Endothelial cell of hepatic sinusoid (primary cell): ENCODE data around the gene CYTH4.

Experiments
- in situ Hi-C: cut with HindIII; loops from 2 replicates; pipeline ENCODE4 v1.10.0; 2017; ENCODE audit warnings: low sequenced_read_pairs

CYTH4 gene

GRCh38 chr22:37267661-37268413, 14.5 kb upstream of the CYTH4 start:
- in situ Hi-C loops: loop anchor here (10.0 kb wide), 1 partner anchor 117 kb away; no protein-coding TSS in a partner anchor

- in situ Hi-C loops: loop anchor here (10.0 kb wide), 1 partner anchor 115 kb away; no protein-coding TSS in a partner anchor
Measured at GRCh38 chr22:37269936-37270678, 12.2 kb upstream of the CYTH4 start.

GRCh38 chr22:37270928-37271650, 11.2 kb upstream of the CYTH4 start:
- in situ Hi-C loops: no loop called here

GRCh38 chr22:37273126-37273845, 9.0 kb upstream of the CYTH4 start:
- in situ Hi-C loops: no loop called here

- in situ Hi-C loops: no loop called here
Measured at GRCh38 chr22:37273846-37274225, 8.5 kb upstream of the CYTH4 start.

- in situ Hi-C loops: no loop called here
Measured at GRCh38 chr22:37274380-37274862, 7.9 kb upstream of the CYTH4 start.

GRCh38 chr22:37275134-37275533, 7.2 kb upstream of the CYTH4 start:
- in situ Hi-C loops: no loop called here

- in situ Hi-C loops: no loop called here
Measured at GRCh38 chr22:37275622-37276021, 6.7 kb upstream of the CYTH4 start.

- in situ Hi-C loops: no loop called here
Measured at GRCh38 chr22:37276776-37277175, 5.5 kb upstream of the CYTH4 start.

- in situ Hi-C loops: no loop called here
Measured at GRCh38 chr22:37277384-37277783, 4.9 kb upstream of the CYTH4 start.

GRCh38 chr22:37278261-37278660, 4.0 kb upstream of the CYTH4 start:
- in situ Hi-C loops: no loop called here

GRCh38 chr22:37279331-37280181, 2.8 kb upstream of the CYTH4 start:
- in situ Hi-C loops: no loop called here

GRCh38 chr22:37280718-37281117, 1.6 kb upstream of the CYTH4 start:
- in situ Hi-C loops: no loop called here

- in situ Hi-C loops: no loop called here
Measured at GRCh38 chr22:37281195-37281594, 1.1 kb upstream of the CYTH4 start.

- in situ Hi-C loops: no loop called here
Measured at GRCh38 chr22:37281646-37282384, 493 bp upstream of the CYTH4 start.

GRCh38 chr22:37283393-37283937, 1.2 kb downstream of the CYTH4 start:
- in situ Hi-C loops: no loop called here

- in situ Hi-C loops: no loop called here
Measured at GRCh38 chr22:37284126-37284804, 2.0 kb downstream of the CYTH4 start.

- in situ Hi-C loops: no loop called here
Measured at GRCh38 chr22:37284805-37285355, 2.6 kb downstream of the CYTH4 start.
